Thyroid gland (tissue), 4 donors: Measurements from ENCODE around the gene TRPM2.

Experiments used
- CTCF ChIP-seq, 6 experiments: fragments of 200-600 bp in 3 of 6; fragments of 450-650 bp in 3 of 6; sonication (generic) in 3 of 6; IDR thresholded peaks; one replicate each; pipeline ENCODE4 v1.5.1; 2016 to 2019; ENCODE audit warnings: antibody characterized with exemption in 6 of 6, mild to moderate bottlenecking in 2 of 6, inconsistent platforms in 1 of 6, moderate library complexity in 1 of 6
- POLR2A ChIP-seq, 2 donors: fragments of 450-650 bp; IDR thresholded peaks; one replicate each; pipeline ENCODE4 v1.6.1; 2017; ENCODE audit warnings: antibody characterized with exemption in 2 of 2, mild to moderate bottlenecking in 2 of 2, moderate library complexity in 1 of 2

DNA sequence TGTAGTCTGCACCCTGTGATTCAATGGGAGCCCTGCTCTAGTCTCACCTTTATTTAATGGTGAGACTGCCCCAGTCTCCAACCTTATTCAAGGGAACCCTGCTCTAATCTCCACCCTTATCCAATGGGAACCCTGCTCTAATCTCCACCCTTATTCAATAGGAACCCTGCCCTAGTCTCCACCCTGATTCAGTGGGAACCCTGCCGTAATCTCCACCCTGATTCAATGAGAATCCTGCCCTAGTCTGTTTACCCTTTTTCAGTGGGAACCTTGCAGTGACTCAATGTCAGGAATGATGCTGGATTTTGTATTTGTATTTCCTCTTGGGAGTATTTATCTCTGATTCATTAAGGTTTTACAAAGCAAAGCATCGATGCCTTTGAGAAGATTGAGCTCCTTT is 39.5 kb downstream of the TRPM2 start:
- TF ChIP-seq POLR2A (IDR thresholded peaks at IDR 0.05), result no peak
- no peak for TF ChIP-seq CTCF (IDR thresholded peaks at IDR 0.05)
